NCI-H748 (cell line): ENCODE results near the gene DYNC1LI2.
A peak's percentile ranks its signal among the peaks of the same experiment; 100 is the strongest.

Experiments
- DNase-seq: peaks from one replicate; lab custom pipeline; 2025; ENCODE audit not compliant: unreplicated experiment; lab: John Stamatoyannopoulos, UW

The DYNC1LI2 gene

GRCh38 chr16:66740533-66740932 is 10.9 kb downstream of the DYNC1LI2 start:
- no peak for DNase-seq

DNA sequence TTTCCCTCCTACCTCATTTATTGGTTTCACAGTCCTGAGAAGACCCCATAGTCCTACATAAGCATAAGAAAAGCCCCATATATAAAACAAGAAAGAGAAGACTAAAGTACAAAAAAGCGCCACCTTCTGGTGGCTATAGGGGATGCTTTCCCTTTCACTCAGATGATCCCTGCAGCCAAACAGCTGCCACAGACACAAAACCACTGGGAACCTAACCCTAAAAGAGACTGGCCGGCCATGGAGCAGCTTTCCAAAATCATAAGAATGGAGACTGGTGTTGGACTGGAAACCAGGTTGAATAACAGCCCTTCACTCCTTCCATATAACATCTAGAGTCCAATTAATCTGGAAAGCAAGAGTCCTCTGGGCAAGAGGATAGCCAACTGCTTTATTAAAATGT is 11.4 kb downstream of the DYNC1LI2 start:
- peak; percentile 27 for DNase-seq

DNA sequence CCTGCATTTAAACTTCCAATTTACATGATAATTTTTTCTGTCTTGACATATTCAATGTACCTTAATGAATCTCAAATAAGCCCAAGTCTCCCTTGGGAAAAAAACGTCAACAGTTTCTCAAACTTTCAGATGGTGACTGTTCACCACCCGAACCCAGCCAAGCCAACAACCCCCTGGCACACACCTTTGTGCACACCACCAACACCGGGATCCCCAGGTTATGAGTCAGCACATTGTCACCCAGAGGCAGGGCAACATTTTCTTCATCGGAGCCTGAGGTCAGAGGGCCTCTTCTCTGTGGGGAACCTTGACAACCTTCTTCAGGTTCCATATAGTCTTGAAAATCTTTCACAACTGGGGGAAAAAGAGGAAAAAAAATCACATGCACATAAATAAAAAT is 15.5 kb downstream of the DYNC1LI2 start:
- no peak for DNase-seq

DNA sequence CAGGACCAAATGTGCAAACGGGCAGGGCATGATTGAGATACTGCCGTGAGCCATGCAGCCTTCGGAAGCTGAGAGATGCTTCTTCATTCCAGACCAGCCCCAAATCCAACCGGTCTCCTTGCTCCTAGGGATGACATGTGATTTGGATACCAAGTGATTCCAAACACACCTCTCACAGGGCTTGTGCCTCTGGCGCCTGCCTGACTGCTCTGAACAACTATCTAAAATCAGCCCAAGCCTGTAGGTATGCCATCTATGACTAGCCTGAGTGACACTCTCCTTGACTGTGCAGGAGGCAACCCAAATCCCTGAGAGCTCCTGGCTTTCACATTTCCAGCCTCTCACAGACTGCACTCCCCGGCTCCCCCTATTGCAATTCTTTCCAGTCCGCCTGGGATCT is 20.3 kb downstream of the DYNC1LI2 start:
- no peak for DNase-seq

DNA sequence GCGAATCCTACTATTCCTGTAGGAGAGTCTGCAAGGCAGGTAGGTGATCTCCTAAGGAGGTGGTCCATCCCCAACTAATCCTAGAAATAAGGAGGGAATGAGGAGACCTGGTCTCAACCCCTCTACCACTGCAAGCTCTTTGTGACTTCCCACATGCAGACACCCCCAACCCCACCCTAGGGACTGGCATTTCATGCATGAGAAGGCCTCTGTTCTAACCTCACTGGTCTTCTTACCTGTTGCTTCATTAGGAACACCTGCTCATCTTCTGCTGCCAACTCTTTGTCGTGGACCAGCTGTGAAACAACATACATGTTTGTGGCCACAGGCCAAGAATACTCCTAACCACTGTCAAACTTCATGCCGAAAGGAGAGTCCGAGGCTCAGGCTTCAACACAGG is 22.6 kb downstream of the DYNC1LI2 start:
- DNase-seq, result no peak

DNA sequence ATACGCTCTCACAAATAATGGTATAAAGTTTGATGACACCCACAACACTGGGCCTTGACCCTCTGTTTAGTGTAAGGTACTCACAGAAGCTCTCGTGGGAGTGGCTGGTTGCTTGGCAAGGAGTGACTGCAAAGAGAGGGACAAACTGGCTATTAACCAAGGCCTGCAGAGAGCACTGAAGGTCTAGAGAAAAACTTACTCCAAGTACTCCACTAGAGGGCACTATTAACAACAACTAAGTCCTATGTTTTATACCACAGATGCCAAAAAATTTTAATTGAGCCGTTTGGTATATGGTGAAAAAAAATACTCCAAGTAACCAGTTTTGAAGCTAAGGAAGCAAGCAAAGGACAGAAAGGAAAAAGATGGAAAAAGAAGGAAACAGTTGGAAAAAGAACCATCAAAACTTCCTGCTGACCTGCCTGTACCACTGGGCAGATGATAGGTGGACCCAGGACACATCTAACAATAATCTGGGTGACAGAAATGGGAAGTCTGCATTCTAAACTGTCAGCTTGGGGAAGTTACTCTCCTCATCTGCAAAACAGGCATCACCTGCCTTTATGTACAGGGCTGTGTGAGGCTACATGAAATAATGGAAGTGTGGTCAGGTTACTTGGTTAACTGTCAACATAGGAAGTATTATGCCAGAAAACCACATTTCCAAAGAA is 23.2 kb downstream of the DYNC1LI2 start:
- peak; percentile 37 for DNase-seq

GRCh38 chr16:66720766-66721165 is 30.6 kb downstream of the DYNC1LI2 start:
- no peak for DNase-seq

GRCh38 chr16:66719246-66719645 is 32.2 kb downstream of the DYNC1LI2 start:
- no peak for DNase-seq

DNA sequence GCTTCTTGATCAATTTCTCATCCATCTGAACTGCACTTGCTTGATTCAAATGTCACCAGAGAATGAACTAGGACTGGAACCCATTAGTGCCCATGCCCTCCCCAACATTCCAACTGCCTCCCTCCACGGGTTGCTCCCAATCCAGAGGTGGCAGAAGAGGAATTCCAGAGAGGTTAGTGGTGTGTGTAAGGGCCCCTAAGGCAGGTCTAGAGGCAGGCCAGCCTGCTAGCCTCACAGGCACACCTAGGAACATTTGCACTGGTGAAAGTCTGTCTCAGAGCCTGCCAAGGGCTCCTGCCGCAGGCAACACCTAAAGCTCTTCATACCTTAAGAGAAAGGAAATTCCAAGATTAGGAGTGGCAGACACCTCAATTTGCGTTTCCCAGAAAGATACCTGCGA is 33.6 kb downstream of the DYNC1LI2 start:
- no peak for DNase-seq

DNA sequence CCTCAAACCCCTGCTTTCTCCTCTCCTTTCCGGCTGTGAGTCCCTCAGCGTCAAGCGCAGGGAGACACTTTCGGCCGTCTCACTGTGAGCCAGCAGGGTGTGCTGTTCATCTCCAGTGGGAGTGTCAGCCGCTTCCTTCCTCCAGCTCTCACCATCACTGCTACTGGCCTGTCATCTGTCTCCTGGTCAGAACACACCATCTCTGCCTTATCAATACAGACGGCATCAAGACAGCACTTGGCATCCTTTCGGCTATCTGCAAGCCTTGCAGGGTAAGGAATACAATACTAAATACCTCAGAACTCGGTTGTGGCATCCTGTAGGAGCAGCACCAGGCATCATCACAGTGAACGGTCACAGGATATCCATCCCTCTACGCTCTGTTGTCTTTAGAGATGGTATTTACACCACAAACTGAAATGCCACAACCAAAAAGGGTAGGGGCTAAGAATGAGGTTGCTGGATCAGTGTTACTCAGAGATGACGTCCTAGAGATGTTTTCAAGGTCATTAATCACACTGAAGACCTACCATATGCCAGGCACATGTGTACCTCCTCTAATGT is 34.2 kb downstream of the DYNC1LI2 start:
- DNase-seq, result peak; percentile 32

DNA sequence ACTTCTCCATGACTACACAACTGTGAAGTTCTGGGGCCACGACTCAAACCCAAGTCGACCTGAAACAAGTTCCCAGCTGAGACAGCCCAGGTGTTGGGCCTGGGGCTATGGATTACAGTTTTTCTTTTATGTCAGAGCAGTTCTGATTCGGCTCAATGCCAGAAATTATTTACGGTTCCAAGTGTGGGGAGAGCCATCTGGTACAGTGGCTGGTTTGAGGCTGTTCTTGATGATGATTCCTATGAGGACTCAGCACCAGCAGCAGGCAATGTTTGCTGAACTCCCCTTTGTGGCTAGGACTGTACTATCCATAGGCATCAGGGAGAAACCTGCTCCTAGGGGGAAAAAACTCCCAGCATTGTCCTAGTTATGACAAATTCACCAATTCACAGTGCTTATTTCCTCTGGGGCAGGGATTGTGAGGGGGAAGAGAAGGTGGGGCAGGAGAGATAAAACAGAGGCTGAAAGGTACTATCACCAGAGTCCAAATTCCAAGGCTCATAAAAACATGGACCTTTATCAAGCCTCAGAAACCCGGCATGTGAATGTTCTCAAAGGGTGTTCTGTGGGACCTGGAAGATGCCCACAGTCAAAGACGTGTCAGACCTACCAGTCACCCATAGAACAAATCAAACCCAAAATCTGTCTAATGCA is 36.6 kb downstream of the DYNC1LI2 start:
- no peak for DNase-seq

DNA sequence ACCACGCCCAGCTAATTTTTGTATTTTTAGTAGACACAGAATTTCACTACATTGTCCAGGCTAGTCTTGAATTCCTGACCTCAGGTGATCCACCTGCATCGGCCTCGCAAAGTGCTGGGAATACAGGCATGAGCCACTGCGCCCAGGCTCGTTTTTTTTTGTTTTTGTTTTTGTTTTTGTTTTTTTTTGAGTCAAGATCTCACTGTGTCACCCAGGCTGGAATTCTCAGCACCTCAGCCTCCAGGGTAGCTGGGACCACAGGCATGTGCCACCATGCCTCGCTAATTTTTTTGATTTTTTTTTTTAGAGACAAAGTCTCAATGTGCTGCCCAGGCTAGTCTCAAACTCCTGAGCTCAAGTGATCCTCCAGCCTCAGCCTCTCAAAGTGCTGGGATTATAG is 37.3 kb downstream of the DYNC1LI2 start:
- DNase-seq, result no peak

GRCh38 chr16:66713076-66713475 is 38.3 kb downstream of the DYNC1LI2 start:
- no peak for DNase-seq

GRCh38 chr16:66712512-66712911 is 38.9 kb downstream of the DYNC1LI2 start:
- no peak for DNase-seq

GRCh38 chr16:66711581-66711980 is 39.8 kb downstream of the DYNC1LI2 start:
- DNase-seq, result no peak

DNA sequence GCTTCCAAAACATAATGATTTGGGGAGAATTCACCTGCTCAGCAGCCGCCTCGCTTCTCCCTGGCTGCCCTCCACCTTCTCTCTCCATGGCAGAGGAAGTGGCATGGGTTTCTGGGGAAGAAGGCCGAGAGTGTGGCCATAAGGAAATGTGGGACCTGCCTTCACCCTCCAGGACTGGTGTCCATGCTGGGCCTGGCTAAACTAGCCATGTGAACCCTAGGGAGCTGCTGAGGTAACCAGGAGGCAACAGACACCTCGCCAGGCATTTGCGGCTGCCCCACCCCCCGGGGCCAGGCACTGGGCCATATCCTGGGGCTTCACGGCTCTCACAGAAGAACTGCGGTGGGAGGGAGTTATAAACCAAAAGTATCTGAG is 44.9 kb downstream of the DYNC1LI2 start:
- DNase-seq, result no peak

- no peak for DNase-seq
Measured at GRCh38 chr16:66705790-66706505, 45.5 kb downstream of the DYNC1LI2 start.

DNA sequence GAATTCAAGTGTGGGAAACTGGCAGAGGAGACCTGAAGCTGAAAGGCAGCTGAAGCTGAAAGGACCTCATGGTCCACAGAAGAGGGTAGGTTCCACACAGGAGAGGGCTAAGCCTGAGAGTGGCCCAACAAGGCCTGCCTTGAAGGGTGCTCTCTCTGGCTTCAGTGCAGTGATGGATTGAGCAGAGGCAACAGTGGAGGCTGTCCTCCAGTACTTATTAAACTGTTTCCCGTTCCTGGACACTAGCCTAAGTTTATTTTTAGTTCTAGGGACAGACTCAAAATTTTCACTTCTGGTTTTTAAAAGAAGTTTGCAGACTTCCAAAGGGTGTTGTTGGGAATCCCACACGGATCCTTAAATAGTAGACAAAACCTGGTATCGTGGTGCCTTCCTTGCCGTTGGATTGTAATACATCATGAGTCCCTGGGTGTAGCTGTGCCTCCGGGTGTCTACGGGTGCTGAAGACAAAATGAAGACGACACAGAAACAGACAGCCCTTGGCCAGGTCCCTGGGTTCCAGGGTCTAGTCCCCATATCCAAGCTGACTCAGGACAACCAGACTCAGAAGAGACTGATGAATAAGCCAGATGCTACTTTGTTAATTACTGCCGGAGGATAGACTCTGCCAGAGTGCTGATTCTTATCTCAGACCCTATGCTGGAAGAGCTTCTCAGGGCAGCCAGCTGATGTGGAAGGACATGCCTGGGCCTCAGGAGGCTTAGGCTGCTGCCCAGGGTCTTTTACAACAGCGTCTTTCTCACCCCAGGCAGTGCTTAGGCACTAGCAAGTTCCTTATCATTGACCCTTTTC is 47.8 kb downstream of the DYNC1LI2 start:
- DNase-seq, result no peak

DNA sequence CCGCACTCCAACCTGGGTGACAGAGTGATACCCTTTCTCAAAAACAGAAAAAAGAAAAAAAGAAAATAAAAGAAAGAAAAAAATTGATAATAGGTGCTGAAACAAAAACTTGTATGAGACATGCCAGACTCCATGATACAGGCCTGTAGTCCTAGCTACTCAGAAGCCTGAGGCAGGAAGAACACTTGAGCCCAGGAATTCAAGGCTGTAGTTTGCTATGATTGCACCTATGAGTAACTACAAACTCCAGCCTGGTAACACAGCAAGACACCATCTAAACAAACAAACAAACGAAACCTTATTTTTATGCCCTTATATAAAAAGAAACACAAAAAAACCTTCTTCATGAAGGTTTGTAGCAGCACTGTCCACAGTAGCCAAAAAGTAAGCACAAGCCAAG is 49.9 kb downstream of the DYNC1LI2 start:
- DNase-seq, result no peak

DNA sequence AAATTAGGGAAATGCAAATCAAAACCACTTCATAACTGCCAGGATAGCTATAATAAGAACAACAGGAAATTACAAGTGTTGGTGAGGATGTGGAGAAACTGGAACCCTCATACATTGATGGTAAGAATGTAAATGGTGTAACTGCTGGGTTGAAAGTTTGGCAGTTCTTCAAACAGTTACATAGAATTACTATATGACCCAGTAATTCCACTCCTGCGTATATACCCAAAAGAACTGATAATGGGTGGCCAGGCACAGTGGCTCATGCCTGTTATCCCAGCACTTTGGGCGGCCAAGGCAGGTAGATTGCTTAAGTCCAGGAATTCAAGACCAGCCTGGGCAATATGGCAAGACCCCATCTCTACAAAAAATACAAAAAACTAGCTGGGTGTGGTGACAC is 50.4 kb downstream of the DYNC1LI2 start:
- DNase-seq, result no peak

DNA sequence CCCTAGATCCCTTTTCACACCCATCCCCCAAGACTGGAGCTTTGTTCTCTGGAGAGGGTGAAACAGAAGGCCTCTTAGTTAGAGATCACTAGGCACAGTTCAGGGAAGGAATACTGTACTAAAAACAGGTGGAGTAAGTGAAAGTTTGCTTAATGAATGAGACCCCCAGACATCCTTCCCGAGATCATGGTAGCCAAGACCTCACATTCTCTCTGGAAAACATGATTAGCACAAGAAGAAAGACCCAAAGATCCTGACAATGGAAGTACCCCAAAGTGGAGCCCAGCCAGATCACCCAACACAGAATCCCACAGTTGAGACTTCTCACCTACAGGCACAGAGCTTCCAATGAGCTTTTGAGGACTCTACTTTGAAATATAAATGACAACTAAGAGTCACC is 51.5 kb downstream of the DYNC1LI2 start:
- no peak for DNase-seq
